ENCODE results near the gene ACADL.

ACADL gene

DNA sequence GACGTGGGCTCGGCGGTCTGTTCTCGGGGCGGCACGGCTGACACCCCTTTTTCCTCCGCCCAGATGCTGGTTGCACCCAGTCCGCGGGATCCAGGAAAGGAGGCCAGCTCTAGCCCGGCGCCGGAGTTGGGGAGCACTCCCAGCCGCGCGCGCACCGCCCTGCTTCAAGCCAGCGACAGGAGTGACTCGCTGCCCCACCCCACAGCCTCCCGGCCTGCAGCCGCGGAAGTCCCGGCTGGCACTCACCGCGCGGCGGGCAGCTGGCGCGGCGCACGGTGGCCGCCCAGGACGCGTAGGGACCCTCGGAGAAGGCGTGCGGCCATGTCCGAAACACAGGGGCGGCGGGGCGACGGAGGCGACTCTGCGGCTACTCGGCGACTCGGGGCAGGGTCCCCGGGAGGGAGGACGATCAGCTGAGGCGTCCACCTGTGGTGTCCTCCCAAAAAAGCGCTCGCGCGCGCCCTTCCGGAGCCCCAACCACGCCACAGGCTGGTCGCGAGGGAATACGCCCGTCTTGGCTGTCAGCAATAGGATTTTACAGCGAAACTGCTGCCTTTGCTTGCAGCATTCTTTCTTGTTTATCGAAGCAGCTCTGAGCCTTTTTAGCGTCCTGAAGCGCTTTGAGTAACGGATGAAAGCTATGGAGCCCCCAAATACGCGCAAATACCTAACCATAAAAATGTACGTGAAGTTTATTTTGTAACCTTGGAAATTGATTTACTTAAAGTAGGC is at the start of gene ACADL:
Gene ACADL (minus strand): TSS at position 507 of the 732 bp plus-strand sequence. CDS start 184 bp downstream, at position 323.
- no peak for DNase-seq (ENCODE audit: low read depth)

DNA sequence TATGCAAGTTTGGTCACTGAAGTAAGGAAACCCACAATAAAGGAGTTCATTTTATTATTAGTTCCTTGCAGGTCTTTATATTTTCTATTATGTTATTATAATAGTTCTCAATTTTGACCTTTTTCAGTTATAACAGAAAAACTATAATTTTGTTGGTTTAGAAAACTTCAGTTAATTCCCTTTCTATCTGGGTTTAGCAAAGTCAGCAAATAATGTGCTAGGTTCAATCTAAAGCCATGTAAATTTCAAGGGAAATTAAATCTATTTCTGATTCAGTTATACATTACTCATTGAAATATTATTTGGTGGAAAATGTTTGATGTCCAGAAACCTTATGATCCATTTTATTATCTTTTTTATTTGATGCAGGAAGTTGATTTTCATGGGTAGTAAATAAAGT is 46.1 kb upstream of the ACADL start:
- no peak for DNase-seq (ENCODE audit: low read depth)

DNA sequence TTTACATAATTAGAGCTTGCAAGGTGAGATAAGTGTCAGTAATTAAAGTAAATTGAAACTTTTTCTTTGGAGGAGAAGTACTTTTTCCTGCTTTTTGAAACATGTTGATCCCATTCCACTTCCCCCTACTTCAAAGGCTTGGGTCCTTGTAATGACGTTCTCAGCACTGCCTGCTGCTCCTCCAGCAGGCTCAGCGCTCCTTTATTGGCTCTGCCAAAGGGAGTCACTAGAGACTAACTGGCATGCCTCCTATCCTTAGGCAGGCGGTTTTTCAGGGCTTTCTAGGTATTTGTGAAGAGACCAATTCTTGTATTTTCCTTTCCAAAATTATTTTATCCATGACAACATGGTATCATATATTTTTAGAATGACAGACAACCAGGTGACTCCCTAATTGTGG is 43.9 kb upstream of the ACADL start:
- DNase-seq (ENCODE audit: low read depth) = no peak

DNA sequence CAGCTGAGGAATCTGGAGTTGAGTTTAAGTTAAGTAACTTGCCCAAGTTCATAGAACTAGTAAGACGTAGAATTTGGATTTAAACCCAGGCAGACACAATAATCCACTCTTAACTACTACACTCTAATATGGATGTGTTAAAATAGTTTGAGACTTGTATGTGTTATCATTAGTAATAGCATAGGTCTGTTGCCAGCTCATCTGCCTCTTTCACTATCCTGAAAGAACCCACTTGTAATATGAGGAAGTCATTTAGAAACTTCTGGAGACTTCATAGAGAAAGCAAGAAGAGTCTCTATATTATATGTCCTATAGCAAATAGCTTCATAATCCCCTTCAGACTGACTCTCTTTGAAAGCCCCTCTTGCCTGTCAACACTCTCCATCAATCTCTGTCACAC is 43.0 kb upstream of the ACADL start:
- DNase-seq (ENCODE audit: low read depth) = no peak

DNA sequence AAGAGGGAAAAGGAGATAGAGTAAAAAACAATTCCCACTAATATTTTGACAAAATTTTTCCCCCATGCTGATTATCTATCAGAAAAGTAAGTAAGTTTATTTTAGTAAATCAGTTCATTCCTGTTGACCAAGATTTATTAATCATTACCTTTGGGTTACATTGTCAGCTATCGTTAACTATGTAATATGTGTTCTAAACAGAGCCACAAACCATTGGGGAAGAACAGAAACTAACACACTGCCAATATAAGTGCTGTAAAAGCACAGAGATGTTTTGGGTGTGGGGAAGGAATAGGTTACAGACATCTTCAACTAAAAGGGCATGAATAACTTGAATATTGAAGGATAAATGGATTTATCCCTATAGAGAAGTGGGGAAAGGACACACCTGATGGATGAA is 42.5 kb upstream of the ACADL start:
- no peak for DNase-seq (ENCODE audit: low read depth)

DNA sequence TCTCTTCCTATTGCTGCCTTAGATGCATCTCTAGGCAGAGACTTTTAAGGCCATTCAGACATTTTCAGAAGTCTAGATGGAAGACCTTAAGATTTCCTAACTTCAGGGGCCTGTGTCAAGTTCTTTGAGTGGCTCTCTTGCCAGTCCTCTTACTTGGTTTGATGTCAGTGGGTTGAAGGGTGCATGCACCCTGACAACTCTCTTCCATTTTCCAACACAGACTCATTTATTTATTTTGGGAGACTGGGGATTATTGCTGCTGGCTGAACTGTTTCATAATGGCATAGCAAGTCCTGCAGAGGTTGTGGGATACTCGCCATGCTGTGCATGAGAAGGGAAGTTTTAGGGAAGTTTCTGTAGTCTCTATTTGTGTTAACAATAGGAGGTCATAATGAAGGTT is 39.0 kb upstream of the ACADL start:
- DNase-seq (ENCODE audit: low read depth) = no peak

DNA sequence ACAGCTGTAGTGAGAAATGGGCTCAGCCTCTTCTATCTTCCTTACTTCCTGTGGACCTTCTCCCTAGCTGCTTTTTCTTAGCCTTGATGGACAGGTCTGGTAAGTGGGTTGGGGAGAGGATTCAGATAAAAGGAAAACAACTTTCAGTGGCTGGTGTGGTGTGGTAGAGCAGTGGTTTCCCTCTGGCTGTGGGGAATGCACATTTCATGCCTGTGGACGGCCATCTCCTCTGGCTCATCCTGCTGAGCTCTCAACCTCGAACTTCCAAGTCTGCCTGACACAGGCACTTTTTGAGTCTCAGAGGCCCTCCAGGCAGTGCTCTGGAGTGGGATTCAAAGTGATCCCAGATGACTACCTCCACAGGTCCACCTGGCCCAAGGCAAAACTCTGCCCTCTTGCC is 38.6 kb upstream of the ACADL start:
- no peak for DNase-seq (ENCODE audit: low read depth)

DNA sequence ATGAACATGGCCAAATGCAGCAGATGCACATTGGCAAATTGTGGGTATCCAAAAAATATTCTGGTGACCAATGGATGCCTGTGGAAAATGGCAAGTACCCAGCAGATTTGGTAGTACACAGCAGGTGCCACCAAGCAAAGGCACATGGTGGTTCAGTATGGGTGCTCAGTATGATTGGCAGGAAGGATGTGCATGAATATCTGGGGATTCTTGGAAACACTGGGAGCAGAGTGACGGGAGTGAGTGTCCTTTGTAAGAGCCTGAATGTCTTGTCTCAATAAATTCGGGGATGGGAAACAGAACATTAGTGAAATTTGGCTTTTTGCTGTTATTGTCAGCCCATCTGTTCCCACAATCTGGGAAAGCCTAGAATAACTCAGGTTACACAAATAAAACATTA is 36.8 kb upstream of the ACADL start:
- no peak for DNase-seq (ENCODE audit: low read depth)

DNA sequence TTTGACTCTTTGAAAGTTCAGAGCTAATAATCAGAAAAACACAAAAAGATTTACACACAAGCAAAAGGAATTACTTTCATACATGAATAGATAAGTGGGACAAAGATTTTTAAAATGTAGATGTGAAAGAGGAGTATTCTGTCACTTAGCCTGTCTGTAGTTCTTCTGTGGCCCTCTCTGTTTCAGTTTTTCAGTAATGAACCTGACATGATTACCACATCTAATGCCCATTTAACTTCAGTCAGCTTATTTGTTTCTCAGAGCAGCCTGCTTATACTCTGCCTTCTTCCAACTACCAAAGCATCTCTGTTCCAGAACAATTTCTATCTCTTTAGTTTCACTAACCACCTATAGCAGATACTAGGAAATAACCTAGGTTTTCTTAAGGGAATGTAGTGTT is 34.4 kb upstream of the ACADL start:
- no peak for DNase-seq (ENCODE audit: low read depth)

DNA sequence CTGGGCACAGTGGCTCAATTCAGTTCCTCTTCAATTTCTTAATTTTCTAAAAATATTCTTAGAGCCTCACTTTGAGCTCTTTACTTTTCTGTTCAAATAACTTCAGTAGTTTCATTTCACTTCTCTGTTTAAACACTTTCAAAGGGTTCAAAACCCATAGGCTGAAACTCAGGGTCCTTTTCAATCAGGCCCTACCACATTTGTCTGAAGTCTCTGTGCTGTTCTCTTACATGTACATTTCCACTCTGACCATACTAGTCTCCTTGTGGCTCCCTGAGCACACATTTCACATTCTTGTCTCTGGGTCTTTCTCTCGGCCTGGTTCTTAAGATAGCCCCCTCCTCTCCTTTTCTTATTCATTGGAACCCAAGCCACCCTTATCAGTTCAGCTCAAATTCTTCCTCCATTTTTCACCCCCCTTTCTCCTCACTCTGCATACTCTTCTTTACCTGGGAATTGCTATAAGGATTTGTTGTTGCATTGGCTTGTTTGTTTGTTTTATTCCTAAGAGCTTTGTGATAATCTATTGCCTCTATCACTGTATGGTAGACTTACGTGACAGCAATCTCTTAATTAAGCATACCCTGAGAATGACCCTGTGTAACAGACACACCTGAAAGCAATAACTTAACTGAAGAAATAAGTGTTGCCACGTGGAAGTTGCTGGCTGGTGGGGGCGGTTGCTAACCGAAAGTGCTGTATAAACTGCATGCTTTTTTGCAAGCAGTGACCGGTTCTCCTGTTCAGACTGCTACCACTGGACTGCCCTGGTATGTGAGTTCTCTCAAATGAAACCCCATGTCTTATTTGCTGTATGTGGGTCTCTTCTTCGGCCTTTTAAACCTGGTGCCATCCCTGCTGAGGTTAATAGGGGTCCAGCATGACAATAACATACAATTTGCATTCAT is 27.7 kb upstream of the ACADL start:
- no peak for DNase-seq (ENCODE audit: low read depth)

DNA sequence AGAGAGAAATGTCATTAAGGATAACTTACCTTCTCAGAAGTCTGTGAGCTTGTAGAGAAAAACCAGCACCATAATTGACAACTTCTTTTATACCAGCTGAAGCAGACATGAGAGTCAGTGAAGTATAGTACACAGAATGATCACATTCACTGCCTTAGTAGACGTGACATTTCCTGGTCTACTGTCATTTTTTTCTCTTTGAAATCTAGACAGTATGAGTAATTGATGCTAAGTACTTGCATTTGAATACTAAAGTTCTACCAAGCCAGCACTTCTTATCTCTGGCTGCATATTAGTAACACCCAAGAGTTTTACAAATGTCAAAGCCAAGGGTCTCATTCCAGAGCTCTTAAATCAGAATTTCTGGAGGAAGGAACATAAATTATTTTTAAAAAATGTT is 25.4 kb upstream of the ACADL start:
- DNase-seq (ENCODE audit: low read depth) = no peak

DNA sequence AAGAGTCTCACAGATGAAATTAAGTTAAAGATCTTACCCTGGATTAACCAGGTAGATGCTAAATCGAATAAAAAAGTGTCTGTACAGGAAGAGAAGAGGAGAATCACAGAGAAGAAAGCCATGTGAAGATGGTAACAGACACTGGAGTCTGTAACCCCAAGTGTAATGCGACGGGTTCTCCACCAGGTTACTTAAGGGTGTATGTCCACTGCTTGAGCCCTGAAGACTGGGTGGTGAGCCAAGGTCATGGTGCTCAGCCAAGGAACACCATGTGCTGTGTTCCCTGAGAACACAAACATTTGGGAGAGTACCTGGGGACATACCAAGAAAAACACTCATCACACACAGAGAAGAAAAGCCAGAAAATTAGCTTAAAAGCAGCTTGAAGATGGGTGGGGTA is 8.2 kb upstream of the ACADL start:
- DNase-seq (ENCODE audit: low read depth) = no peak

DNA sequence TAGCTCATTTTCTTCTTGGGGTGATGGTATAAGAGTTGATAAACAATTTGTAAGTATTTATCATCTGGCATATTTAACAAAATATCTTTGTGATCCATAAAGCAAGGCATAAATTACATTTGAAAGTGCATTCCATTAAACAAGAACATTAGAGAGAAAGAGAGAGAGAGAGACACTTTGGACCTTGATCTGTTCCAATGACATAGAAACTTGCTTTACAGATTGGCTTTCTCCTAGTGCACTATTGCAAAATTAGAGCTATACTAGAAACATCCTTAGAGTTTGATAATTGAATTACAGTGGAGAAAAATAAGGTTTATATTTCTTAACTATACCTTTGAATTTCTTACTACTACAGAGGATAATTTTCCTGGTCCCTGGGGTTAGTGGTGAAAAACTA is 5.7 kb upstream of the ACADL start:
- DNase-seq (ENCODE audit: low read depth) = no peak

DNA sequence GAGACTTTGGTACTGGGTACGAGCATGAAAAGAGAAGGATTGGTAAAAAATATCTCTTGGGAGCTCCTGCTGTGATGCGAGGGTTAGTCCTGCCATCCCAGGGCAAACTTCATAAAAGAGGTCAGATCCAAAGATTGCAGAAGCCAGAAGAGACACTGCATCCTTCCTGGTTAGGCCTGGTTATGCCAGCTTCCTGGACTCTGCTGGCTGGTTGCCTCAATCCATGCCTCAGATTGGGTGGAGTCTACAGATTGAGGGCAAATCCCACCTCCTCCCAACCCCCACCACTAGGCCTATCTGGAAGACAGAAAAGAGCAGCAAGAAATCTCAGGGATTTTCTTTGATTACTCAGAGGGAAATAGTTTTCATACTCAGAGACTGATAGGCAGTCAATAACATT is 5.3 kb upstream of the ACADL start:
- no peak for DNase-seq (ENCODE audit: low read depth)

DNA sequence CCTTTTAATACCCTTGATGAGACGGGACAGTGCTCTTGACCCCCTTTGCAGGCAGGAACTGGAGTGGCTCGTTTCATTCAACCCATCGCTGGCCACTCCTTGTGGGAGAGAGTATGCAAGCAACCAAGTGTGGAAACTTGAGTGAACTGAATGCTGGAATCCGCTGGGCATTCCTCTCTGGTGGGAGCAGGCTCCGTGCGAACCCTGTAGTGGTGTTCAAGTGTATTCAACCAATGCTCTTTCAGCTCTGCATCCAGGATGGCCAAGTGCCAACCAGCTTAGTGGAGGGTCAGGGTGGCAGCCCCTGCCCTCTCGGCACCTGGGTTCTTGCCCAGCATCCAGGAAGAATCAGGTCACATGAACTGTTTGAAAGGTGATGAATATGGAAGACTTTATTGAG is 3.3 kb upstream of the ACADL start:
- no peak for DNase-seq (ENCODE audit: low read depth)

DNA sequence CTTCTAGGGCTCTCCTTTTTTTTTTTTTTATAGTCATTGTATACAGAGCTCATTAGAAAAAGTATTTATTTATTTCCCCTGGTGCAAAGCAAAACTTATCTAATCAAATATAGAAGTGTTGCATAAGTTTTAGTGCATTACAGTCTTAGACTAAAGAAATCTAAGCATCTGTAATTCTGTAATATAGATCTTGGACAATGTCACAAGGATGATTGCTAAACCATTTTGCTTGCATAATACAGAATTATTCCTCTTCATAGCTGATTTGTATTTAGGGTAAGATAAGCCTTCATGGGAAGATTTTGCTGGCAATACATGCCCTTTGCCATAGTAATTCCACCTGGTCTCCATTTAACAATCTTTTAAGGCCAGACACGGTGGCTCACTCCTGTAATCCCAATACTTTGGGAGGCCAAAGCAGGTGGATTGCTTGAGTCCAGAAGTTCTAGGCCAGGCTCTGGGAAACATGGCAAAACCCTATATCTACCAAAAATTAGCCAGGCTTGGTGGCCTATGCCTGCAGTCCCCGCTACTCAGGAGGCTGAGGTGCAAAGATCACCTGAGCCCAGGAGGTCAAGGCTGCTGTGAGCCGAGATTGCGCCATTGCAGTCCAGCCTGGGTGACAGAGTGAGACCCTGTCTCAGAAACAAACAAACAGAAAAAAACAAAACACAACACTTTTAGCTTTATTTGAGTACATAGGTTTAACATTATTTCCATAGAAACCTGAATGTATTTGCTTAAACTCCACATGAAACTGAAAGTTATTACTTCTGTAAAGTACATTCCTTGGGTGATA is 2.2 kb upstream of the ACADL start:
- no peak for DNase-seq (ENCODE audit: low read depth)

DNA sequence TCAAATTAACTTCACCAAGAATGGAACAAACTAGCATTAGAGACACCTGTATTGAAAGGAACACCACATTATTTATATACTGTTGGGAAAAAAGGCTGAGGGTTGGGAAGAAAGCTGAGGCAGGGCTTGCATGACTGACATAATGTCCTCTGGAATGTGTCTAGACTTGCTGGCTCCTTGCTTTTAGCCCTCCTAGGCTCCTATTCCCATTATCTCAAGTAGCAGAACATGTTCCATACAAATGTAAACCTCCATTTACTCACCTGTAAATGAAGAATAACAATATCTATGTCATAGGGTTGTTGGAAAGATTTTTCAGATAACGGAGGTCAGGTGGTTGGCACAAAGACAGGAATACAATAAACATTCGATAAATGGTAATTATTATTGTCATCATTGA is 976 bp upstream of the ACADL start:
- no peak for DNase-seq (ENCODE audit: low read depth)

DNA sequence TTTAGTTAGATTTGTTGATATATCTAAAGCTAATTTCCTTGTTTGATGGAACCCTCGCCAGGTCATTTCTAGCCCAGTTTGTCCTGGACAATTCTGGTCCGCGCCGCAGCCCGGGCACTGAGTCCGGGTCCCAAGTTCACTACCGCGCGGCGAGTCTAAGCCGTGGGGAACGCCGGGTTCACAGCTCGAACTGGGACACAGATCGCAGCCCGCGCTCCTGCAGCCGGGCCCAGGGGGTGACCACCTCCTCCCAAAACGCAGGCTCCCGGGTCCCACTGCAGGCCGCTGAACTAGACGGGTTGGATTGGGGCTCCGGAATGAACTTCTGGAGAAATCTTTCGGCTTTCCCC is 681 bp downstream of the ACADL start:
- no peak for DNase-seq (ENCODE audit: low read depth)

DNA sequence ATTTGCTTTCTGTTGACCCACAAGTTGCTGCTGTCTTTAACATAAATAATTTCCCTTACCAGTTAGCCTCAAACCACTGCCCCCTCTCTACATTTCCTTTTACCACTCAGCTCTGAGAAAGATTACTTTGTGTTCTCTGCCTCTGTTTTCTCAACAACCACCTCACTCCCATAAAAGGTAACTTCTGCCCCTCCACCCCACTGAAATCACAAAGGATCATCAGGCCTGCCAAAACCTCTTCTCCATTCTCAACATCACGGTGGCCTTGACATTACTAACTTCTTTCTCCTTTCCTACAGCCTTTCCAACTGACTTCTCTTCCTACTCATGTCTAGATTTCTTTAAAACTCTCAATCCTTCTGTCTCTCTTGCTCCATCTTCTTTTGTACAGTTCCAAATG is 10.1 kb downstream of the ACADL start:
- no peak for DNase-seq (ENCODE audit: low read depth)

DNA sequence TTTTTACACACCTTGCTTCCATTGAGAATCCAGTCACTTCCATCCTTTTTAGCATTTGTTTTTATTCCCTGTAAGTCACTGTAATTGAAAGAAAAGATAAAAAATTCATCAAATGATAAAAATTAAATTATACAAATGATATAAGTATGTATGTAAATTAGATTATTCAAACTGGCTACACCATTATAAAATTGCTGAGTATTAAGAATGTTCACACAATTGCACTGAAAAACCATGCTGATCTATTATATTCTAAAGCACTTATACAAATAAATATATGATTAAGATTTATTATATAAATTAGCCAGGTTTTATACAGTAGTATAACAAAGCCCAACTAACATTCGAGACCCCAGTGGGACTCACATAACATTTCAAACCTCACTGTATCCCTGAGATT is 15.1 kb downstream of the ACADL start:
- DNase-seq (ENCODE audit: low read depth) = no peak

DNA sequence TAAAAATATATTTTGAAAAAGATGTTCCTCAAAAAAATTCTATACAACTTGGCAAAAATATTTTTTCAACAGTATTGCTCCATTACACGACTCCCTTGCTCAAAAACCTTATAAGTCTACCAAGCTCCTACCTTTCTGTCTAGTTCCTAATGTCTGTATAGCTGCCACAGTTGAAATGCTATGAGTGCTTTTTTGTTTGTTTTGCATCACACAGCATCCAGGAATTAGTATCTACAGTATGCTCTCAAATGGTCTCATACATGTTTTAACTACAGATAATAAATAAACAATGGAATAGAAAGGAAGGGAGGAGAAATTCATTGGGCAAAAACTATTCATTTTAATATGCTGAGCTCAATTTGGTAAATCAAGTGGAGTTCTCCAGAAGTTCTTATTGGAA is 17.3 kb downstream of the ACADL start:
- no peak for DNase-seq (ENCODE audit: low read depth)

DNA sequence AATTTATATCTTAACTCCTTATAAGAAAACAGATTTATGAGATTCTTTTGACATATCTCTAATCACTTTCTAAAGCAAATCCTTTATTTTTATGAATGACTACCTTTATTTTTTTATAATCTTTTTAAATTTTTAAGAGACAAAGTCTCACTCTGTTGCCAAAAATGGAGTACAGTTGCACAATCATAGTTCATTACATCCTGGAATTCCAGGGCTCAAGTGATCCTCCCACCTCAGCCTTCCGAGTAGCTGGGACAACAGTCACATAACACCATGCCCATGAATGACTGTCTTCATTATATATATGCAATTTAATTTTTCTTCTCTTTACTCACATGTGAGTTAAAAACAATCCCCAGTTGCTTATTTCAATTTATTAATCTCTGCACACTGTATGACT is 21.7 kb downstream of the ACADL start:
- no peak for DNase-seq (ENCODE audit: low read depth)

DNA sequence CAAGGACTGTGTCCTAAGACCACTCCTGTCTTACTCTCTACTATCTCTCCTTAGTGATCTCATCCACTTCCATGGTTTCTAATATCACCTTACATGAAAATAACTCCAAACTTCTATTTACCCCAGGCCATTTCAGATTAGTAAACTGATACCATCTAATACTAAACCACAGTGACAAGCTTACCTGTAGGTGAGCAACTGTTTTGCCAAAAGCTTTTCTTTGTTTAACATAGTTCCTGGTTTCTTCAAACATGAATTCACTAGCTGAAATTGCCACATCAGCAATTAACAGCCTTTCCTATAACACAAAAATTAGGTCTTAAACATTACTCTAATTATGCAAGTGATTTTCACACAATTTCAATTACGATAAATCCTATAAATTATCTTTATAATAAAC is 22.1 kb downstream of the ACADL start:
- no peak for DNase-seq (ENCODE audit: low read depth)

Measured in stimulated activated CD8-positive, alpha-beta memory T cell treated with anti-CD3 and anti-CD28 coated beads, Interleukin-7, amount 100 ng/mL, for 24 hours (primary cell).